ENCODE results near the gene GADD45G. TPM values are rescaled to one million over a fixed set of nuclear protein-coding genes. Genes with fewer than 3 reads are reported as not detected.

The GADD45G gene
- total RNA-seq, 1 experiment from 2014 or later = 0.39 TPM

- no peak for TF ChIP-seq CTCF (conservative IDR thresholded peaks at IDR 0.05; ENCODE audit: low read depth, low read length)
- TF ChIP-seq EZH2 (IDR thresholded peaks at IDR 0.05; ENCODE audit: borderline replicate concordance, low read depth, low read length, poor library complexity, severe bottlenecking) = no peak
- POLR2A ChIA-PET (ENCODE audit: low non-redundant PET) = no interaction called here
- BruUV-seq (replicated peaks) = no TSS peak
Measured at GRCh38 chr9:89648247-89649000, 43.6 kb downstream of the GADD45G start.

DNA sequence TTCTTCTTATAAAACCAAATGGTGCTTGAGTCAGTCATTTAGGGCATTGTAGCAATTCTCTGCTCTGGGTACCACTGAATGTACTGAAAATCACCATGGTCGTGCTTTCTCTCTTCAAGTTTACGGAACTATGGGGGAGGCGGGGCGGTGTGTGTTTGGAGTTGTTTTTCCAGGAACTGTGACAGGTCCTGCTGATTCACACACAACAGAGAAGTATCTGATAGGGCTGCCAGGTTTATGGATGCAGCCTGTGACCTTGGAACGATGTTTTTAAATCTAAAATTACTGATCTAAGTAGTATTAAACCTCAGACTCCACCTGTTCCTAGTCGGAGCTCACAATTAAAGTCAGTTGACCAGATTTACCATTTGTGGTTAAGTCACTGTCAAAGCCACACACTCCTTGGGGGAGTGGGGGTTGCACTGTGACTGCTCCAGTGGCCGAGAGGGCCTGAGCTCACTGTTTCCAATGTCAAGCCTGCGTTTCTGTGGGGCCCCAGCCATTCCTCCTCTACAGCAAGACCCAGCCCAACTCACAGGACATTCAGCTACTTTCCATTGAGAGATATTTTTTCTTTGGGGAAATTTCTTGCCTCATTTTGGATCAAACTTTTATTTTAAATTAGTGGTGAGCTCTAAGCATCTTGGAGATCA, 44.4 kb downstream of the GADD45G start:
- ChIA-PET POLR2A (ENCODE audit: low non-redundant PET) (no interaction called here), CTCF (no interaction called here)
- H3K36me3 ChIP-seq (ENCODE audit: insufficient read depth, low read length, poor library complexity, severe bottlenecking) = no peaks in the 10 kb centered on the region
- no peaks in the 10 kb centered on the region for H3K4me1 ChIP-seq (ENCODE audit: insufficient read depth, low read length, poor library complexity, severe bottlenecking)
- no peak for TF ChIP-seq CTCF (conservative IDR thresholded peaks at IDR 0.05; ENCODE audit: low read depth, low read length)
- no peak for TF ChIP-seq EZH2 (IDR thresholded peaks at IDR 0.05; ENCODE audit: borderline replicate concordance, low read depth, low read length, poor library complexity, severe bottlenecking)
- H3K27ac ChIP-seq (ENCODE audit: low read depth, low read length, poor library complexity, severe bottlenecking) = no peak overlapping the region
- intact Hi-C loops (cut with micrococcal nuclease; ENCODE audit: unreplicated experiment) = no loop called here
- no TSS peak for BruUV-seq (replicated peaks)
- H3K9me3 ChIP-seq (ENCODE audit: low read depth, low read length, poor library complexity, severe bottlenecking) = no peaks in the 10 kb centered on the region
- H3K4me3 ChIP-seq (ENCODE audit: low read depth, low read length, poor library complexity, severe bottlenecking) = no peak overlapping the region
- no peak for DNase-seq (ENCODE audit: low spot score)
- no peaks in the 10 kb centered on the region for H3K27me3 ChIP-seq (replicated peaks; ENCODE audit: insufficient read depth, low read depth, low read length, poor library complexity)

More at GRCh38 chr9:89648247-89649000, 43.6 kb downstream of the GADD45G start:
- no peak for DNase-seq (ENCODE audit: low spot score)
- no peaks in the 10 kb centered on the region for H3K27me3 ChIP-seq (replicated peaks; ENCODE audit: insufficient read depth, low read depth, low read length, poor library complexity)
- no peak overlapping the region for H3K27ac ChIP-seq (ENCODE audit: low read depth, low read length, poor library complexity, severe bottlenecking)
- CTCF ChIA-PET = no interaction called here
- no peak overlapping the region for H3K4me3 ChIP-seq (ENCODE audit: low read depth, low read length, poor library complexity, severe bottlenecking)
- no peaks in the 10 kb centered on the region for H3K36me3 ChIP-seq (ENCODE audit: insufficient read depth, low read length, poor library complexity, severe bottlenecking)
- intact Hi-C loops (cut with micrococcal nuclease; ENCODE audit: unreplicated experiment) = no loop called here
- H3K4me1 ChIP-seq (ENCODE audit: insufficient read depth, low read length, poor library complexity, severe bottlenecking) = no peaks in the 10 kb centered on the region
- no peaks in the 10 kb centered on the region for H3K9me3 ChIP-seq (ENCODE audit: low read depth, low read length, poor library complexity, severe bottlenecking)

- Histone ChIP-seq H3K27ac (ENCODE audit: low read depth, low read length, poor library complexity, severe bottlenecking) (no peak overlapping the region), H3K36me3 (ENCODE audit: insufficient read depth, low read length, poor library complexity, severe bottlenecking) (no peaks in the 10 kb centered on the region), H3K27me3 (replicated peaks; ENCODE audit: insufficient read depth, low read depth, low read length, poor library complexity) (no peaks in the 10 kb centered on the region), H3K4me1 (ENCODE audit: insufficient read depth, low read length, poor library complexity, severe bottlenecking) (no peaks in the 10 kb centered on the region), H3K4me3 (ENCODE audit: low read depth, low read length, poor library complexity, severe bottlenecking) (no peak overlapping the region), H3K9me3 (ENCODE audit: low read depth, low read length, poor library complexity, severe bottlenecking) (no peaks in the 10 kb centered on the region)
- intact Hi-C loops (cut with micrococcal nuclease; ENCODE audit: unreplicated experiment) = no loop called here
- CTCF ChIA-PET = interaction anchor here (0.7 kb wide), 1 partner anchor 51 kb away, joined by 10 read pairs; no protein-coding TSS in a partner anchor
- TF ChIP-seq EZH2 (IDR thresholded peaks at IDR 0.05; ENCODE audit: borderline replicate concordance, low read depth, low read length, poor library complexity, severe bottlenecking) (no peak), CTCF (conservative IDR thresholded peaks at IDR 0.05; ENCODE audit: low read depth, low read length) (no peak)
- DNase-seq (ENCODE audit: low spot score) = no peak
- BruUV-seq (replicated peaks) = no TSS peak
- POLR2A ChIA-PET (ENCODE audit: low non-redundant PET) = no interaction called here
Measured at GRCh38 chr9:89654025-89654662, 49.3 kb downstream of the GADD45G start.

Data from A673 (cell line).